ENCODE measurements around the gene DPP10. TPM values are rescaled to one million over a fixed set of nuclear protein-coding genes. Genes with fewer than 3 reads are reported as not detected.

Gene DPP10
- total and polyA plus RNA-seq, 2 of the 13 experiments (the other 11 are each of a cell fraction or from before 2014, with no cell fraction given), result 0.95 to 1.7 TPM

- no peak for TF ChIP-seq ZNF549 (CRISPR knock-in tag; IDR thresholded peaks at IDR 0.05)
- TF ChIP-seq KLF12 (CRISPR knock-in tag; IDR thresholded peaks at IDR 0.05; ENCODE audit: borderline replicate concordance), result no peak
- TF ChIP-seq RORA (CRISPR knock-in tag; IDR thresholded peaks at IDR 0.05), result no peak
- no peak for TF ChIP-seq ZNF530 (CRISPR knock-in tag; IDR thresholded peaks at IDR 0.05; ENCODE audit: low read depth)
- TF ChIP-seq ZSCAN30 (CRISPR knock-in tag; IDR thresholded peaks at IDR 0.05), result no peak
- no peak for TF ChIP-seq ZBTB33 (CRISPR knock-in tag; IDR thresholded peaks at IDR 0.05)
- no peak for TF ChIP-seq ZBTB14 (CRISPR knock-in tag; IDR thresholded peaks at IDR 0.05)
- TF ChIP-seq ZHX2 (IDR thresholded peaks at IDR 0.05; ENCODE audit: low read depth), result no peak
- no peak for TF ChIP-seq ZHX2 (CRISPR knock-in tag; IDR thresholded peaks at IDR 0.05; ENCODE audit: borderline replicate concordance)
- no peak for TF ChIP-seq ZNF570 (CRISPR knock-in tag; IDR thresholded peaks at IDR 0.05; ENCODE audit: borderline replicate concordance)
- no peak; the same call in 1 of the 2 replicates for TF ChIP-seq NR2F2 (IDR thresholded peaks at IDR 0.05; ENCODE audit: borderline replicate concordance, low read depth)
- TF ChIP-seq, protein P1, sequence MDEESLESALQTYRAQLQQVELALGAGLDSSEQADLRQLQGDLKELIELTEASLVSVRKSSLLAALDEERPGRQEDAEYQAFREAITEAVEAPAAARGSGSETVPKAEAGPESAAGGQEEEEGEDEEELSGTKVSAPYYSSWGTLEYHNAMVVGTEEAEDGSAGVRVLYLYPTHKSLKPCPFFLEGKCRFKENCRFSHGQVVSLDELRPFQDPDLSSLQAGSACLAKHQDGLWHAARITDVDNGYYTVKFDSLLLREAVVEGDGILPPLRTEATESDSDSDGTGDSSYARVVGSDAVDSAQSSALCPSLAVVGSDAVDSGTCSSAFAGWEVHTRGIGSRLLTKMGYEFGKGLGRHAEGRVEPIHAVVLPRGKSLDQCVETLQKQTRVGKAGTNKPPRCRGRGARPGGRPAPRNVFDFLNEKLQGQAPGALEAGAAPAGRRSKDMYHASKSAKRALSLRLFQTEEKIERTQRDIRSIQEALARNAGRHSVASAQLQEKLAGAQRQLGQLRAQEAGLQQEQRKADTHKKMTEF (CRISPR knock-in tag; IDR thresholded peaks at IDR 0.05), result peak; percentile 74
- TF ChIP-seq RARA (CRISPR knock-in tag; IDR thresholded peaks at IDR 0.05), result peak; percentile 58
- no peak for TF ChIP-seq U2AF2 (IDR thresholded peaks at IDR 0.05; ENCODE audit: low read depth, low read length)
- no peak for TF ChIP-seq BRCA1 (CRISPR knock-in tag; IDR thresholded peaks at IDR 0.05)
- TF ChIP-seq ZNF619 (CRISPR knock-in tag; IDR thresholded peaks at IDR 0.05), result no peak
Measured at GRCh38 chr2:114550364-114550763, 107.9 kb downstream of the DPP10 start (continued).

All from HepG2 (cell line).